C4-2B (cell line): ENCODE measurements around the gene MAP3K14.

ENCODE experiments used
- ZFX ChIP-seq: fragments of 450-650 bp; IDR thresholded peaks from 2 replicates; pipeline ENCODE4 v1.6.1; 2017
- TF ChIP-seq, protein P1 (sequence below): fragments of 450-650 bp; conservative IDR thresholded peaks from 2 replicates; pipeline ENCODE4 v1.5.1; 2017; ENCODE audit warnings: mild to moderate bottlenecking

GRCh38 chr17:45334701-45335677, 18.2 kb upstream of the MAP3K14 start:
- TF ChIP-seq, protein P1, sequence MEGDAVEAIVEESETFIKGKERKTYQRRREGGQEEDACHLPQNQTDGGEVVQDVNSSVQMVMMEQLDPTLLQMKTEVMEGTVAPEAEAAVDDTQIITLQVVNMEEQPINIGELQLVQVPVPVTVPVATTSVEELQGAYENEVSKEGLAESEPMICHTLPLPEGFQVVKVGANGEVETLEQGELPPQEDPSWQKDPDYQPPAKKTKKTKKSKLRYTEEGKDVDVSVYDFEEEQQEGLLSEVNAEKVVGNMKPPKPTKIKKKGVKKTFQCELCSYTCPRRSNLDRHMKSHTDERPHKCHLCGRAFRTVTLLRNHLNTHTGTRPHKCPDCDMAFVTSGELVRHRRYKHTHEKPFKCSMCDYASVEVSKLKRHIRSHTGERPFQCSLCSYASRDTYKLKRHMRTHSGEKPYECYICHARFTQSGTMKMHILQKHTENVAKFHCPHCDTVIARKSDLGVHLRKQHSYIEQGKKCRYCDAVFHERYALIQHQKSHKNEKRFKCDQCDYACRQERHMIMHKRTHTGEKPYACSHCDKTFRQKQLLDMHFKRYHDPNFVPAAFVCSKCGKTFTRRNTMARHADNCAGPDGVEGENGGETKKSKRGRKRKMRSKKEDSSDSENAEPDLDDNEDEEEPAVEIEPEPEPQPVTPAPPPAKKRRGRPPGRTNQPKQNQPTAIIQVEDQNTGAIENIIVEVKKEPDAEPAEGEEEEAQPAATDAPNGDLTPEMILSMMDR = no peak
- TF ChIP-seq ZFX = no peak
